Measurements from ENCODE around the gene GSTT2B. TPM values are rescaled to one million over a fixed set of nuclear protein-coding genes. Genes with fewer than 3 reads are reported as not detected.

GSTT2B gene
- total and polyA plus RNA-seq, 10 of the 15 experiments (the other 5 are each of a cell fraction or from before 2014, with no cell fraction given), result 0.15 to 0.29 (median 0.21) TPM; not detected in 7

GRCh38 chr22:23913661-23914353 is 47.2 kb downstream of the GSTT2B start (continued):
- TF ChIP-seq ASH2L (IDR thresholded peaks at IDR 0.05; ENCODE audit: borderline replicate concordance, low read depth), result 0 out of 2 replicates have a peak, but pooled peaks have one; percentile 13
- TF ChIP-seq, protein P1, sequence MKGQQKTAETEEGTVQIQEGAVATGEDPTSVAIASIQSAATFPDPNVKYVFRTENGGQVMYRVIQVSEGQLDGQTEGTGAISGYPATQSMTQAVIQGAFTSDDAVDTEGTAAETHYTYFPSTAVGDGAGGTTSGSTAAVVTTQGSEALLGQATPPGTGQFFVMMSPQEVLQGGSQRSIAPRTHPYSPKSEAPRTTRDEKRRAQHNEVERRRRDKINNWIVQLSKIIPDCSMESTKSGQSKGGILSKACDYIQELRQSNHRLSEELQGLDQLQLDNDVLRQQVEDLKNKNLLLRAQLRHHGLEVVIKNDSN (IDR thresholded peaks at IDR 0.05; ENCODE audit: borderline replicate concordance, extremely low read length, insufficient read depth, low read depth, low read length), result no peak
- TF ChIP-seq ZBTB33 (IDR thresholded peaks at IDR 0.05), result peak; percentile 39; the same call in 1 of the 2 replicates
- peak; percentile 57; the same call in 1 of the 2 replicates for TF ChIP-seq LARP7 (IDR thresholded peaks at IDR 0.05)
- TF ChIP-seq HDAC6 (IDR thresholded peaks at IDR 0.05; ENCODE audit: unreplicated experiment), result peak; percentile 73
- TF ChIP-seq RUNX3 (IDR thresholded peaks at IDR 0.05; ENCODE audit: low read length), result no peak; the same call in 1 of the 2 replicates
- peak; percentile 35 for TF ChIP-seq KLF5 (IDR thresholded peaks at IDR 0.05; ENCODE audit: partially characterized antibody)
- TF ChIP-seq KDM1A (IDR thresholded peaks at IDR 0.05; ENCODE audit: borderline replicate concordance), result no peak
- no peak for TF ChIP-seq ZSCAN29 (IDR thresholded peaks at IDR 0.05)
- peak; percentile 46; the same call in 1 of the 2 replicates for TF ChIP-seq ZBED1 (IDR thresholded peaks at IDR 0.05; ENCODE audit: borderline replicate concordance)
- TF ChIP-seq, protein P2, sequence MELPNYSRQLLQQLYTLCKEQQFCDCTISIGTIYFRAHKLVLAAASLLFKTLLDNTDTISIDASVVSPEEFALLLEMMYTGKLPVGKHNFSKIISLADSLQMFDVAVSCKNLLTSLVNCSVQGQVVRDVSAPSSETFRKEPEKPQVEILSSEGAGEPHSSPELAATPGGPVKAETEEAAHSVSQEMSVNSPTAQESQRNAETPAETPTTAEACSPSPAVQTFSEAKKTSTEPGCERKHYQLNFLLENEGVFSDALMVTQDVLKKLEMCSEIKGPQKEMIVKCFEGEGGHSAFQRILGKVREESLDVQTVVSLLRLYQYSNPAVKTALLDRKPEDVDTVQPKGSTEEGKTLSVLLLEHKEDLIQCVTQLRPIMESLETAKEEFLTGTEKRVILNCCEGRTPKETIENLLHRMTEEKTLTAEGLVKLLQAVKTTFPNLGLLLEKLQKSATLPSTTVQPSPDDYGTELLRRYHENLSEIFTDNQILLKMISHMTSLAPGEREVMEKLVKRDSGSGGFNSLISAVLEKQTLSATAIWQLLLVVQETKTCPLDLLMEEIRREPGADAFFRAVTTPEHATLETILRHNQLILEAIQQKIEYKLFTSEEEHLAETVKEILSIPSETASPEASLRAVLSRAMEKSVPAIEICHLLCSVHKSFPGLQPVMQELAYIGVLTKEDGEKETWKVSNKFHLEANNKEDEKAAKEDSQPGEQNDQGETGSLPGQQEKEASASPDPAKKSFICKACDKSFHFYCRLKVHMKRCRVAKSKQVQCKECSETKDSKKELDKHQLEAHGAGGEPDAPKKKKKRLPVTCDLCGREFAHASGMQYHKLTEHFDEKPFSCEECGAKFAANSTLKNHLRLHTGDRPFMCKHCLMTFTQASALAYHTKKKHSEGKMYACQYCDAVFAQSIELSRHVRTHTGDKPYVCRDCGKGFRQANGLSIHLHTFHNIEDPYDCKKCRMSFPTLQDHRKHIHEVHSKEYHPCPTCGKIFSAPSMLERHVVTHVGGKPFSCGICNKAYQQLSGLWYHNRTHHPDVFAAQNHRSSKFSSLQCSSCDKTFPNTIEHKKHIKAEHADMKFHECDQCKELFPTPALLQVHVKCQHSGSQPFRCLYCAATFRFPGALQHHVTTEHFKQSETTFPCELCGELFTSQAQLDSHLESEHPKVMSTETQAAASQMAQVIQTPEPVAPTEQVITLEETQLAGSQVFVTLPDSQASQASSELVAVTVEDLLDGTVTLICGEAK (IDR thresholded peaks at IDR 0.05; ENCODE audit: borderline replicate concordance), result peak; percentile 78; the same call in 1 of the 2 replicates
- TF ChIP-seq RB1 (IDR thresholded peaks at IDR 0.05; ENCODE audit: borderline replicate concordance), result peak; percentile 93; the same call in 1 of the 2 replicates
- TF ChIP-seq FOXM1 (IDR thresholded peaks at IDR 0.05; ENCODE audit: low read depth, low read length), result peak; percentile 53; the same call in 1 of the 2 replicates
- no peak for TF ChIP-seq NR2C1 (IDR thresholded peaks at IDR 0.05)
- TF ChIP-seq SIN3A (IDR thresholded peaks at IDR 0.05; ENCODE audit: low read depth, low read length), result peak; percentile 86
- TF ChIP-seq ZNF384 (IDR thresholded peaks at IDR 0.05; ENCODE audit: borderline replicate concordance, low read depth, low read length), result no peak
- TF ChIP-seq ZNF274 (IDR thresholded peaks at IDR 0.05; ENCODE audit: insufficient read depth, insufficient read length), result no peak
- TF ChIP-seq, protein P3, sequence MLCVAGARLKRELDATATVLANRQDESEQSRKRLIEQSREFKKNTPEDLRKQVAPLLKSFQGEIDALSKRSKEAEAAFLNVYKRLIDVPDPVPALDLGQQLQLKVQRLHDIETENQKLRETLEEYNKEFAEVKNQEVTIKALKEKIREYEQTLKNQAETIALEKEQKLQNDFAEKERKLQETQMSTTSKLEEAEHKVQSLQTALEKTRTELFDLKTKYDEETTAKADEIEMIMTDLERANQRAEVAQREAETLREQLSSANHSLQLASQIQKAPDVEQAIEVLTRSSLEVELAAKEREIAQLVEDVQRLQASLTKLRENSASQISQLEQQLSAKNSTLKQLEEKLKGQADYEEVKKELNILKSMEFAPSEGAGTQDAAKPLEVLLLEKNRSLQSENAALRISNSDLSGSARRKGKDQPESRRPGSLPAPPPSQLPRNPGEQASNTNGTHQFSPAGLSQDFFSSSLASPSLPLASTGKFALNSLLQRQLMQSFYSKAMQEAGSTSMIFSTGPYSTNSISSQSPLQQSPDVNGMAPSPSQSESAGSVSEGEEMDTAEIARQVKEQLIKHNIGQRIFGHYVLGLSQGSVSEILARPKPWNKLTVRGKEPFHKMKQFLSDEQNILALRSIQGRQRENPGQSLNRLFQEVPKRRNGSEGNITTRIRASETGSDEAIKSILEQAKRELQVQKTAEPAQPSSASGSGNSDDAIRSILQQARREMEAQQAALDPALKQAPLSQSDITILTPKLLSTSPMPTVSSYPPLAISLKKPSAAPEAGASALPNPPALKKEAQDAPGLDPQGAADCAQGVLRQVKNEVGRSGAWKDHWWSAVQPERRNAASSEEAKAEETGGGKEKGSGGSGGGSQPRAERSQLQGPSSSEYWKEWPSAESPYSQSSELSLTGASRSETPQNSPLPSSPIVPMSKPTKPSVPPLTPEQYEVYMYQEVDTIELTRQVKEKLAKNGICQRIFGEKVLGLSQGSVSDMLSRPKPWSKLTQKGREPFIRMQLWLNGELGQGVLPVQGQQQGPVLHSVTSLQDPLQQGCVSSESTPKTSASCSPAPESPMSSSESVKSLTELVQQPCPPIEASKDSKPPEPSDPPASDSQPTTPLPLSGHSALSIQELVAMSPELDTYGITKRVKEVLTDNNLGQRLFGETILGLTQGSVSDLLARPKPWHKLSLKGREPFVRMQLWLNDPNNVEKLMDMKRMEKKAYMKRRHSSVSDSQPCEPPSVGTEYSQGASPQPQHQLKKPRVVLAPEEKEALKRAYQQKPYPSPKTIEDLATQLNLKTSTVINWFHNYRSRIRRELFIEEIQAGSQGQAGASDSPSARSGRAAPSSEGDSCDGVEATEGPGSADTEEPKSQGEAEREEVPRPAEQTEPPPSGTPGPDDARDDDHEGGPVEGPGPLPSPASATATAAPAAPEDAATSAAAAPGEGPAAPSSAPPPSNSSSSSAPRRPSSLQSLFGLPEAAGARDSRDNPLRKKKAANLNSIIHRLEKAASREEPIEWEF (IDR thresholded peaks at IDR 0.05; ENCODE audit: insufficient replicate concordance, low read depth, low read length), result no peak
